Kidney (tissue), 14 donors: Measurements from ENCODE around the gene CGB7. TPM values are rescaled to one million over a fixed set of nuclear protein-coding genes. Genes with fewer than 3 reads are reported as not detected.
A peak's percentile ranks its signal among the peaks of the same experiment; 100 is the strongest.

Source experiments
- DNase-seq, 5 donors: peaks; one replicate each; pipeline ENCODE4 v3.0.0-alpha.2; 2013 to 2020
- FAIRE-seq: peaks from 2 replicates; lab custom pipeline; 2012; peaks lifted over from hg19 to GRCh38; lab: Jason Lieb, UNC
- H3K27ac ChIP-seq, 2 donors: one replicate each; pipeline ENCODE4 v1.7.0; 2013; ENCODE audit warnings: low read depth in 2 of 2, low read length in 2 of 2, inconsistent platforms in 1 of 2
- H3K27me3 ChIP-seq: one replicate; pipeline ENCODE4 v1.7.1; 2013; ENCODE audit warnings: low read length, inconsistent platforms; ENCODE audit not compliant: control insufficient read depth, insufficient read depth
- H3K36me3 ChIP-seq, 3 donors: one replicate each; pipeline versions ENCODE4 v1.7.0 to v1.7.1; 2013; ENCODE audit warnings: low read length in 3 of 3, control low read depth in 1 of 3, inconsistent platforms in 1 of 3; ENCODE audit not compliant: insufficient read depth in 3 of 3, control insufficient read depth in 2 of 3
- H3K4me1 ChIP-seq, 3 donors: one replicate each; pipeline versions ENCODE4 v1.7.0 to v1.7.1; 2013; ENCODE audit warnings: low read length in 3 of 3, inconsistent platforms in 1 of 3, low read depth in 1 of 3; ENCODE audit not compliant: control insufficient read depth in 2 of 3, insufficient read depth in 2 of 3
- H3K4me3 ChIP-seq, 3 donors: one replicate each; pipeline versions ENCODE4 v1.7.0 to v1.8.1; 2013; ENCODE audit warnings: low read length in 3 of 3, control low read depth in 1 of 3, inconsistent platforms in 1 of 3
- H3K9ac ChIP-seq, 3 donors: one replicate each; pipeline versions ENCODE4 v1.7.0 to v1.7.1; 2013; ENCODE audit warnings: low read length in 3 of 3, control low read depth in 1 of 3, inconsistent platforms in 1 of 3
- H3K9me3 ChIP-seq, 3 donors: one replicate each; pipeline versions ENCODE4 v1.7.0 to v1.7.1; 2013; ENCODE audit warnings: low read length in 3 of 3, control low read depth in 1 of 3, inconsistent platforms in 1 of 3; ENCODE audit not compliant: control insufficient read depth in 2 of 3, insufficient read depth in 1 of 3
- intact Hi-C: fragments of 100-400 bp; cut with DNase I; formaldehyde crosslinking; loops from one replicate; pipeline ENCODE4 v1.11.1; 2022
- polyA plus RNA-seq: library from polyadenylated mRNA; stranded (reverse); fragments of 350-450 nt; fragmentation: Illumina TruSeq; extraction: RNeasy Lipid Tissue Mini Kit (QIAGEN cat#74804); gene quantifications from one replicate; pipeline ENCODE4 v1.2.3, GENCODE V29; 2014; ENCODE audit warnings: low read depth, low replicate concordance; ENCODE audit not compliant: insufficient read depth
- total RNA-seq: library from RNA; stranded (reverse); fragmentation: NEBNext Ultra II Directional; extraction: Animal tissue kit (Norgen Biotek cat#: 25700); gene quantifications from one replicate; pipeline ENCODE4 v1.2.1, GENCODE V29; 2021
- TF ChIP-seq, protein P1 (sequence below): IDR thresholded peaks from 3 replicates; pipeline ENCODE4 v1.5.1; 2012; ENCODE audit warnings: mild to moderate bottlenecking, moderate library complexity, borderline replicate concordance; ENCODE audit not compliant: insufficient read depth; ENCODE audit errors: extremely low read depth
- donor health status: control.
- donor health status: control.
- donor health status: control.
- donor health status: control.
- donor health status: control.
- donor health status: DM: yes; HTN: yes; CAD: no.
- donor health status: Normal renal cell carcinoma (clear cell type).

CGB7 gene
- total and polyA plus RNA-seq, 2 donors from 2014 or later, result not detected

GRCh38 chr19:49085020-49085867 lies 27.7 kb upstream of the CGB7 start, which contains the start of gene SNRNP70:
Gene SNRNP70, plus strand, starts transcription at chr19:49085451. Its CDS starts 964 bp downstream, at chr19:49086415.
- DNase-seq (peak; percentile 100), FAIRE-seq (peak; percentile 59)
- H3K4me3 ChIP-seq, result peak within 1 kb of the TSS; percentile 79 to 99 (median 95)
- H3K9ac ChIP-seq, result peak within 1 kb of the TSS; percentile 83 to 97 (median 84)
- no peaks in the 10 kb centered on the region for H3K9me3 ChIP-seq
- TF ChIP-seq, protein P1, sequence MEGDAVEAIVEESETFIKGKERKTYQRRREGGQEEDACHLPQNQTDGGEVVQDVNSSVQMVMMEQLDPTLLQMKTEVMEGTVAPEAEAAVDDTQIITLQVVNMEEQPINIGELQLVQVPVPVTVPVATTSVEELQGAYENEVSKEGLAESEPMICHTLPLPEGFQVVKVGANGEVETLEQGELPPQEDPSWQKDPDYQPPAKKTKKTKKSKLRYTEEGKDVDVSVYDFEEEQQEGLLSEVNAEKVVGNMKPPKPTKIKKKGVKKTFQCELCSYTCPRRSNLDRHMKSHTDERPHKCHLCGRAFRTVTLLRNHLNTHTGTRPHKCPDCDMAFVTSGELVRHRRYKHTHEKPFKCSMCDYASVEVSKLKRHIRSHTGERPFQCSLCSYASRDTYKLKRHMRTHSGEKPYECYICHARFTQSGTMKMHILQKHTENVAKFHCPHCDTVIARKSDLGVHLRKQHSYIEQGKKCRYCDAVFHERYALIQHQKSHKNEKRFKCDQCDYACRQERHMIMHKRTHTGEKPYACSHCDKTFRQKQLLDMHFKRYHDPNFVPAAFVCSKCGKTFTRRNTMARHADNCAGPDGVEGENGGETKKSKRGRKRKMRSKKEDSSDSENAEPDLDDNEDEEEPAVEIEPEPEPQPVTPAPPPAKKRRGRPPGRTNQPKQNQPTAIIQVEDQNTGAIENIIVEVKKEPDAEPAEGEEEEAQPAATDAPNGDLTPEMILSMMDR, result no peak
- peak within 1 kb of the TSS; percentile 91 to 92 for H3K27ac ChIP-seq
- H3K4me1 ChIP-seq, result peaks cover 0 to 13% (median 10%) of the 10 kb centered on the region in 3 donors
- no peaks in the 10 kb centered on the region for H3K27me3 ChIP-seq
- intact Hi-C loops, result no loop called here
- H3K36me3 ChIP-seq, result peaks cover 2 to 3% (median 2%) of the 10 kb centered on the region in 3 donors

DNA sequence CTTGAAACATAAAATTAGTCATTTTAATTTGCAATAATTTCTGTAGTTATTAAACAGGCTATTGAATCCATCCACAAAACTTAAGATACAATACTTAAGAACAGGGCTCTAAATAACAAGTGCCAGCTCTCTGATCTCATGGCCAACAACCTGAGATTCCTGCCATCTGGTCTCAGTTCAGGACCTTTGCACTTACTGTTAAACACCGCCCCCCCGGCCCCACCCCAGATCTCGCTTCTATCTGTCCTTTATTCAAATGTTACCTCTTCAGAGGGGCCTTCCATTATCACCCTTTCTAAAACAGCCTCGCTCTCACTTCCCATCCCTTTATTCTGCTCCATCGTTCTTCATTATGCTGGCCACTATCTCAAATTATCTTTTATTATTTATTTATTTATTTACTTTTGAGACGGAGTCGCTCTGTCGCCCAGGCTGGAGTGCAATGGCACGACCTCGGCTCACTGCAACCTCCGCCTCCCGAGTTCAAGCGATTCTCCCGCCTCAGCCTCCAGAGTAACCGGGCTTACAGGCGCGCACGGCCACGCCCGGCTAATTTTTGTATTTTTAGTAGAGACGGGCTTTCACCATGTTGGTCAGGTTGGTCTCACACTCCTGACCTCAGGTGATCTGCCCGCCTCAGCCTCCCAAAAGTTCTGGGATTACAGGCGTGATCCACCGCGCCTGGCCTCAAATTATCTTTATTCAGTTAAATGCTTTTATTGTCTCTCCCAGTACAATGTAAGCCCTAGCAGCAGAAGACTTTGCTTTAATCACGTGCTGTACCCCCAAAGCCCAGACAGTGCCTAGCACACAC lies 26.9 kb upstream of the CGB7 start:
- Histone ChIP-seq H3K27ac (peak overlapping the region; percentile 91 to 92), H3K36me3 (peaks cover 0 to 3% (median 0%) of the 10 kb centered on the region in 3 donors), H3K27me3 (no peaks in the 10 kb centered on the region), H3K4me3 (peak overlapping the region; percentile 76 to 95 (median 79)), H3K4me1 (peaks cover 0 to 13% (median 10%) of the 10 kb centered on the region in 3 donors), H3K9me3 (no peaks in the 10 kb centered on the region), H3K9ac (peak overlapping the region in 2 of 3 donors; percentile 34 to 84)
- FAIRE-seq, result no peak
- intact Hi-C loops, result no loop called here
- no peak for DNase-seq
- TF ChIP-seq, protein P1, result no peak

GRCh38 chr19:49081273-49081672 lies 23.7 kb upstream of the CGB7 start:
- no peak overlapping the region for H3K27ac ChIP-seq
- no peaks in the 10 kb centered on the region for H3K9me3 ChIP-seq
- H3K4me3 ChIP-seq, result no peak overlapping the region
- no peak for FAIRE-seq
- no peaks in the 10 kb centered on the region for H3K36me3 ChIP-seq
- TF ChIP-seq, protein P1, result no peak
- H3K9ac ChIP-seq, result no peak overlapping the region
- intact Hi-C loops, result no loop called here
- peaks cover 0 to 4% (median 2%) of the 10 kb centered on the region in 3 donors for H3K4me1 ChIP-seq
- H3K27me3 ChIP-seq, result no peaks in the 10 kb centered on the region
- no peak for DNase-seq
